ENCODE results near the gene SPEF2.

The SPEF2 gene

GRCh38 chr5:35785601-35786085 lies 168.0 kb downstream of the SPEF2 start:
- DNase-seq (ENCODE audit: low read depth): peak; percentile 10

- no peak for DNase-seq (ENCODE audit: low read depth)
These were observed 171.1 kb downstream of the SPEF2 start for GRCh38 chr5:35788724-35789123.

DNA sequence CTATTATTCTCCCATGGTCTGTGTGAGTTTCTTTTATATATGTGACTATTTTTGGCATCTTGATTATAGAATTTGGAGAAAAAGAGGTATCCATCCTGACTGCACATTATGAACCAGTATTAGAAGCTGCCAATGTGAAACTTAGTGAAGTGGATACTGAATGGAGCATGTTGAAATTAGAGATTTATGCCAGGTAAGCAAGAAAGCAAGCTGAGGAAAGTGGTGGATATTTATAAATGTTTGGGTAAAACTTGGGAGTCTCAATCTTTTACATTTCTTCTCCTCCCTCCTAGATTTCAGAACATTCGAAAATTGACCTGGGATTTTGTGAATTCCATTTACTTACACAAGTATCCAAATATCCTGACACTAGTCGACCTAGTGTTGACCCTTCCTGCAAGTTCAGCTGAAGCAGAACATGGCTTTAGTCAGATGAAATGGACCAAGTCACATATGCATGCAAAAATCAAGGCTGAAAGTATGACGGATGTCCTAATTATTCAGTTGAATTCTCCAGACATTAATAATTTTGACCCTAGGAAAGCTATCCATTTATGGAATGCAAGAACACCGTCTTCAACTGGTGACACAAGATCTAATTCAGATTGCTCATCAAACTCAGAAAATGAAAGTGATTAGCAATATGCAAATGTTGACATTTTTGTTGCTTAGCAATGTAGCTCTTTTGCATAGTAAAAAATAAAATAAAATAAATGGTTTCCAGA lies 172.2 kb downstream of the SPEF2 start:
- DNase-seq (ENCODE audit: low read depth): no peak

DNA sequence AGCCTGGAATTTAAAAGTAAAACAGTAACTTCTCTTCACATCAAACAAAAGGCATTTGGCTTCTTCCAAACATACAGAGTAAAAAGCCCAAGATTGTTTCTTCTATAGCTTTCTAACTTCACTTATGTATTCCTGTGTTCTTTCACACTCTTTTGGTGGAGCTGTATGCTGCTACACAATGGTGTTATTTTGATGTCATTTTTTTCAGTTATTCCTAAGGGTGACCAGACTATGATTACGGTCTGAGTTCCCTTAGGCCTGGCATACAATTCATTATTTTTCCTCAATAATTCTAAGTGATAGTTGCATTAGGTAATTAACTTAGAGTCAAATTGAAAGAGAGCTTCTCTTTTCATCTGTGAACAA lies 172.8 kb downstream of the SPEF2 start:
- DNase-seq (ENCODE audit: low read depth): no peak

DNA sequence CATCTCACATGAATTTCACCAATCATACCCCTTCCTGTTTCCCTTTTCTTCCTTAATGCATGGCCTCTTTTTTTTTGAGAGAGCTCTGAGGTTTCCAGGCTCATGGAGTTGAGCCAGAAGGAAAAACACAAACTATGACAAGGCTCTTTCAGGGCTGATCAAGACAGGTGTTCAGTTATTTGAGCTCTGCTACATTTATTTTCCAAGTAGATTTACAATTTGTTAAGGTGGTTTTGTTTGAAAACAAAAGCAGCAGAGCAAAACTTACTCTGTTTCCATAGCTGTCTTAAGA lies 176.6 kb downstream of the SPEF2 start:
- no peak for DNase-seq (ENCODE audit: low read depth)

DNA sequence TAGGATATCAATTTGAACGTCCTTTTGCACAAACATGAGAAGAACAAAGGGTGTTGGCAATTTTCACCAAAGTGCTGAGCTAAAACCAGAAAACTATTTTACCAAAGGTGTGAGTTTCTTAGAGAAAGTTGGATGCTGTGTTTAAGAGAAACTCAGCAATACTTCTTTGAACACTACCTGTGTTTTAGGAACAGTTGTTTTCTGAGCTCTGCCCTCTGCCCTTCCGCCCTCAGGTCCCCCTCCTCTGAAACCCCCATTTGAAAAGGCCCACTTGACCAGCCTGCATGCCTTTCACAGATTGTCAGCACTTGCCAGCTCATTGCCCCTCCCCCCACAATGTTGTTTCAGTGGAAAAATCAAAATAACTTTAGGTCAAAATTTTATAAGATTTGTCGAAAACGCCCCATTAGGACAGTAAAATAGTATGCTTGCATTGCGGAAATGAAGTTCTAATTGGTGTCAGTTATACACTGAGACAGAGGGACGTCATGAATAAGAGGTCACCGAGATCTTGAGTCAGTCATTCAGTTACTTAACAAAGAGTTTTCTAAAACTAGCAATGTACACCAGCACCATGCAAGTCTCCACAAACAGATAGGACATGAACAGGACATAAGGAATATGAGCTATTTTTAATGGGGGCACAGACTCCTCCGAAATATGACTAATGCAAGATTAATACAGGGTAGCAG lies 177.2 kb downstream of the SPEF2 start:
- DNase-seq (ENCODE audit: low read depth): no peak

GRCh38 chr5:35799181-35799580 lies 181.5 kb downstream of the SPEF2 start:
- DNase-seq (ENCODE audit: low read depth): no peak

DNA sequence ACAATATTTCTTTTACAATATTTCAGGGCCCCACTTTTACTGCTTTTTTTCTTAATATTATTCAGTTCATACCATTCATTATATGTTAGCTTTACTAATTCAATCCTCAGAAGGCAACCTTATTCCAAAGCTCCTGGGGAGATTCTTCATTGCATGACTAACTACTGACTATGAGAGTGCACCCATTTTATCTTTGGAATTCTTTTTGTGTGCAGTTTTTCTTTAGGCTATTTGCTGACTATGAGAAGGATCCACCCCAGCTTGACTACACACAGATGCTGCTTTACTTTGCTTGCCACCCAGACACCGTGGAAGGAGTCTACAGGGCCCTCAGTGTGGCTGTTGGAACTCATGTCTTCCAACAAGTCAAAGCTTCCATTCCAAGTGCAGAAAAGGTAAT lies 182.1 kb downstream of the SPEF2 start:
- no peak for DNase-seq (ENCODE audit: low read depth)

DNA sequence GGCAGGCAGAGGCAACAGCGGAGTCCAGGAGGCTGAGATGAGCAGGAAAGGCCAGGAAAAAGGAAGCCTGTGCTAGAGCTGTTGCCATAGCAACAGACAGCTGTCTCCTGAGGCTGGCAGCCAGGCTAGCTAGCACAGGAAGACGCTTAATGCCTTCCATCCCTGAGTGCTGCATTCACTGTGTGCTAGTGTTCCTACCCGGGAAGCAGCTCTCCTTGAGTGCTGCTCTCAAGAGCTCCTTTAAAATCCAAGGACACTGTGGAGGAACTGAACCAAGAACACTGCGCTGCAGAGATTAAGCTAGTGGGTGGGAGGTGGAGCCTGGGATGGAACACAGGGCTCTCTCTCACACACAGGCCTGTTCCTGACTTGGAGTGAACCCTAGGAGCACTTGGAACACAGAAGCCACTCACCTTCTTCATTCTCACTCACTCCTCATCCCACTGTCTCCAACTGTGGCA lies 185.6 kb downstream of the SPEF2 start:
- DNase-seq (ENCODE audit: low read depth): no peak

- DNase-seq (ENCODE audit: low read depth): no peak
These were observed 186.6 kb downstream of the SPEF2 start for GRCh38 chr5:35804201-35804653.

DNA sequence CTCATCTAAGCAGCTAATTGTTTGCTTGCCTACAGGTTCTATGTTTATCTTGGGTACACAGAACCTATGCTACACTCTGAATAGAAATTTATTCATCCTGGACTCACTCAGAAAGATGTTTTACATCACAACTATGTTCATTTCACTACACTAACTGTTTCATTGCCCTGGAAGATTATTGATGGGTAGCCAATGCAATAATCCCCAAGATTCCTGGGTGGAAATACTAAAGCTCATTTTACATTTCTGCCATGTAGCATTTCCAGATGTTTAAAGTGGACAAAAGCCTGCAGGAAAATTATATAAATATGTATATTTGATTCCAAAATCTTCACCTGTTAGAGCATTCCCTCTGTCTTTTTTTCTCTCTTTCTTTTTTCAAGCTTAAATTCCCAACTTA lies 187.2 kb downstream of the SPEF2 start:
- DNase-seq (ENCODE audit: low read depth): no peak

GRCh38 chr5:35810601-35811000 lies 192.9 kb downstream of the SPEF2 start:
- no peak for DNase-seq (ENCODE audit: low read depth)

DNA sequence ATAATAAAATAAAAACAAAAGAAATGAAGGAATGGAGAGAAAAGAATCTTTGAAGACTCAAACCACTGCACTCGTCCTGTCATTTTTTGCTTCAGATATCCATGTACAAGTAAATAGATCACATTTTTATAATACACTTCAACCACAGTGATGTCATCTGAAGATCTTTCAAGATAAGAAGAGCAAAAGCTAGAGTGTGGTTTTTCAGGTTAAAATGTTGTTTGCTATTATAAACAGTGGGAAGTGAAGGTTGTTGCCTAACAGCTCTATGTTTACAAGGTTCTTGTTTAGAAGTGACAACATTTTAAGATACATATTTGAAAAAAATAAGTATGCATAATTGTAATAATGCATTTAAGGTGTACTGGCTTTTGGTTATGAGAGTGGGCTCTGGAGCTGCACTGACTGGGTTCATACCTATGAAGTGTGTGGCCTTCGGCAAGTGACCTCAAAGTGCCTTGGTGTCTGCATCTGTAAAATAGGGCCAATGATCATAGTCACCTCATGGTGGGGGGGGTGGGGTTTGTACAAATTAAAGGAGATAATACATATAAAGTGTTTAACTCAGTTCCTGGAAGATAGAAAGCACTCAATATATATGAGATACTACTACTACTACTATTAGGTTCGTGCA lies 193.6 kb downstream of the SPEF2 start:
- no peak for DNase-seq (ENCODE audit: low read depth)

- no peak for DNase-seq (ENCODE audit: low read depth)
These were observed 195.9 kb downstream of the SPEF2 start for GRCh38 chr5:35813521-35813920.

DNA sequence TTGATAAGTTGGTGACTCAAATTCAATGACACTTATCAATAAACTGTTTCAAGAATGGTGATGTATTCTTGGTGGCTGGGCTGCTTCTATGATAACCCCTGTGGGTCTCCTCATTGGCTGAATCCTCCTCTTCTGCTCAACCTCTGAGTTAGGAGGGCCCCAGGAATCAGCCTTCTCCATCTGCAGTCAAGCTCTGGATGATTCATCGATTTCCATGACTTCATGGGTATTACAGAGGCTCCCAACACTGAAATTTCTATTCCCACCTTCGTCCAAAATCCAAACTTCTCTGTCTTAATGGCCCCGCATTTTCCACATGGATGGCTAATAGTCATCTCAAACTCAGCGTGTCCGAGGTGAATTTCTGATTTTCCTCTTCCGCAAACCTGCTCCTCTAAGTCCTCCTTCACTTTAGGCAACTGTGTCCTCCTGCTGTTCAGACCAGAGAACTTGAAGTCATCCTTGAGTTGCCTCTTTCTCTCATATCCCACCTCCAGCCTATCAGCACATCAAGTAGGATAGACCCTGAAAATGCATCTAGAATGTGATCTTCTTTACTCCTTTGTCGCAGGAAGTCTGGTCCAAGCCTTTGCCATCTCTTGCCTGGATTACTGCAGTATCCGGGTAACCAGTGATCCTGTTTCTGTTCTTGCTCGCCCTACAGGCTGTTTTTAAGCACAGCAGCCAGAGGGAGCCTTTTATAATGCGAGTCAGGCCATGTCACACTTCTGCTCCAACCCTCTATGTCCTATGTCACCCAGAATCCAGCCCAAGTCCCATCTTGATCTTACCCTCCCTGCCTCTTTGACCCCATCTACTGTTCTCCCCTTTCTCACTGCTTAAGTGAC lies 197.7 kb downstream of the SPEF2 start:
- no peak for DNase-seq (ENCODE audit: low read depth)

GRCh38 chr5:35816881-35817521 lies 199.3 kb downstream of the SPEF2 start:
- DNase-seq (ENCODE audit: low read depth): no peak

DNA sequence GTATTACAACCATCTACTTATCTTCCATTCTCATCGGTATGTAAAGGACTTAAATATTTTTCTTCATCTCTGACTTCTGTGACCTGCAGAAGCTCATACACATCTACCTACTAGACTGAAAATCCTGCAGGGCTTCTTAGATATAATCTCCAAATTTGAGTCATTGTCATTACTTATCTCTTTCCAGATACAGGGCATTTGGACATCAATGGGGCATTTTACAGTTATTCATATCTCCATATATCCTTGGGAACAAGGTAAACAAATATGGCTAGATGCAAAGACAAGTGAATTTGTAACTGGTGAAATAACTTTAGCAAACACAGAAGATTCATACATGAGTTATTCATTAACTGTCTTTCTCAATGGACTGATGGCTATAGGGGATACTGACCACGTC lies 201.4 kb downstream of the SPEF2 start:
- DNase-seq (ENCODE audit: low read depth): no peak

DNA sequence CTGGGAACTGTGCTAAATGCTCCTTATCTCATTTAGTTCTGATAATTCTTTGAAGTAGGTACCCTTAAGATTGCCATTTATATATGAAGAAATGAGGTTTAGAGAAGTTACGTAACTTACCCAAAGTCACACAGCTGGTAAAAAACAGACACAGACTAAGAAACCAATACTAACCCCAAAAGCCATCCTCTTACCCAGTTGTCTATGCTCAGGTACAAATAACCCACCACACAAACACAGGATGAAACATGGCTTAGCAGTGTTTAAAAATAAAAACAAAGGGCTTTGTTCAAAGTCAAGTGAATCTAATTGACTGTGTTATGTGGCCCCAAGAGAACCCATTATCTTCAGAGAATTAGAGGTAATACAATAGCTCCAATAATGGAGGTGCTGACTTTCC lies 202.0 kb downstream of the SPEF2 start:
- no peak for DNase-seq (ENCODE audit: low read depth)

DNA sequence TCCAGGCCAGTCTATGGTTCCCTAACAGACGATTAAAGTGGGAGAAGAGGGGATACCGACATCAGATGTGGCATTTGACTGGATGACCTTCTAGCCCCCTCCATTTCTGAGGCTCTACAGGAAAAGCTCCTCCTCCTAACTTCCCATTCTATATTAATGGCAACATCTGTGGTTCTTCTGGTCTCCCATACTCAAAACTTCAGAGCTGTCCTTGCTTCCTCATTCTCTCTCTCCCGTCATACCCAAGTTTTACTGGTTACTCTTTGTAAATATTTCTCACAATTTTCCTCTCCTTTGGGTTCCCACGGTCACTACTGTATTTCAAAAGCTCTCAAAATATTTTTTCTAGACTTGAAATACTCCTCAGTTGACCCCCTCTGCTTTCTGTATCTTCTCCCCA lies 203.1 kb downstream of the SPEF2 start:
- DNase-seq (ENCODE audit: low read depth): no peak

DNA sequence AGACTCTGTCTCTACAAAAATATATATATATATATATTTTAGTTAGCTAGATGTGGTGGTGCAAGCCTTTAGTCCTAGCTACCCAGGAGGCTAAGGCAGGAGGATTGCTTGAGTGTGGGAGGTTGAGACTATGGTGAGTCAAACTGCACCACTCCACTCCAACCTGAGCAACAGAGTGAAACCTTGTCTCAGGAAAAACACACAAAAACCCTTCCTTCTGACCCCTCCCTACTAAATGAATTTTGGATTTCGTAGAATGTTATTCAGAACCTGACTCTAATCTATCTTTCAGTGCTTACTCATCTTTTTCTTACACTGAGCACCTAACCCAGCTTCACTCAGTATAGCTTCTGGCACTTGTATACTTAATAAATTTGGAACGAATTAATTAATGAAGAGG lies 203.8 kb downstream of the SPEF2 start:
- DNase-seq (ENCODE audit: low read depth): no peak

DNA sequence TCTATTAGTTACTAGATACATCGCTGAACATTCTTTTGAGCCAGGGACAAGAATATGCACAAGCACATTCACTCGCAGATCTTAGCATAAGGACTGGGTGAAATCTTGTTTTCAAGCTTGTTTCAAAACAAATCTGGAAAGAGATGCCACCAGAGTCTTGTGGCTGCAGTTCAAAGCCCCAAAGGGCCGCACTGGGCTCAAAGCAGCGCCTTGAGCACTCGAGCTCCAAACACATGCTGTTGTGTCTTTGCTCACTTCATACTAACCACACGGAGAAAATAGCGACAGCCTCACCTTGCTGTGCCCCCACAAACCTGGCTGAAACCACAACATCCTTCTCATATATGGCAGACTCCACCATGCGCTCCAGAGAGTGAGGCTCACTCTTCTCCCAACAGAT lies 204.8 kb downstream of the SPEF2 start:
- no peak for DNase-seq (ENCODE audit: low read depth)
